GM19099 (cell line): ENCODE results near the gene SPON1.

Source experiments
- POLR2A ChIP-seq: IDR thresholded peaks from 3 replicates; pipeline ENCODE4 v1.6.1; 2011; ENCODE audit warnings: low read depth; ENCODE audit not compliant: insufficient read length; ENCODE audit errors: extremely low read depth

SPON1 gene

DNA sequence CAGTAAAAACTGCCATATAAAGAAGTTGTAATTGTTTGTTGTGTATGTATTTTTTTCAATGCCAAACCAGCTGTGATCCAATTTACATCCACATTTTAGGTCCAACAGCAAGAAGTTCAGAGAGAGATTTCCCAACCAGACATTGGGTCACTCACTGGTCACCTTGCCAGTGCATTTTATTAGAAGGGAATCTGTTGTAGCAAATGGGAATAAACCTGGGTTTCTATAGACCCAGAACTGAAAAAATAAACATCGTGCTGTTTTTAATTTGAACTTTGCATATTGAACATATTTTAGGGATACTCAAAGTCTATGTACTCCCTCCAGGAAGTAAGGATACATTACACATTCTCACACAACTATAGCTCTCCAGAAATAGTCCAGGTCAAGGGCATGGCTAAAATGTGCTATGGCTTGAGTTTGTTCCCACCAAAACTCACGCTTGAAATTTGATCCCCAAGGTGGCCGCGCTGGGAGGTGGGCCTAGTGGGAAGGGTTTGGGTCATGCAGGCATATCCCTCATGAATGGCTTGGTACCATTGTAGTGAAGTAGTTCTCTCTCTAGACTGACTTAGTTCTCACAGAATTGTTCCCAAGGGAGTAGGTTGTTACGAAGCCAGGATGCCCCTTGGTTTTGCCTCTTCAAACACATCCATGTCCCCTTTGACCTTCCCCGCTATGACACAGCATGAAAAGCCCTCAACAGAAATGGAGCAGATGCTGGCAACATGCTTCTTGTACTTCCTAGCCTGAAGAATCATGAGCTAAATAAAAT lies 305.5 kb downstream of the SPON1 start:
- no peak for TF ChIP-seq POLR2A

GRCh38 chr11:14269692-14270573 lies 307.4 kb downstream of the SPON1 start:
- TF ChIP-seq POLR2A = no peak

- no peak for TF ChIP-seq POLR2A
Measured at GRCh38 chr11:14270690-14271542, 308.4 kb downstream of the SPON1 start.

DNA sequence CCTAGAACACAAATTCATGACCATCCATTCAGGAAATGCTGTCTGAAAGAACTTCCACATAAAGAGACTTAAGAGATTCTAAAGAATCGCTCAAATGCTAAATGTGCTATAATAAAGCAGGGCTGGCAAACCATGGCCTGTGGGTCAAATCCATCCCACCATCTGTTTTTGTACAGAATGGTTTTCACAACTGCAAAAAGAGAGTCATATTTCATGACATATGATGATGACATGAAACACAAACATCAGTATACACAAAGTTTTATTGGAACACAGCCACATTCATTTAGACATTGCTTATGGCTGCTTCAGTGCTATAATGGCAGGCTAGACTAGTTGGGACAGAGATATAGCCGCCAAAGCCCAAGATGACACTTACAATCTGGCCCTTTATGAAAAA lies 311.4 kb downstream of the SPON1 start:
- no peak for TF ChIP-seq POLR2A

DNA sequence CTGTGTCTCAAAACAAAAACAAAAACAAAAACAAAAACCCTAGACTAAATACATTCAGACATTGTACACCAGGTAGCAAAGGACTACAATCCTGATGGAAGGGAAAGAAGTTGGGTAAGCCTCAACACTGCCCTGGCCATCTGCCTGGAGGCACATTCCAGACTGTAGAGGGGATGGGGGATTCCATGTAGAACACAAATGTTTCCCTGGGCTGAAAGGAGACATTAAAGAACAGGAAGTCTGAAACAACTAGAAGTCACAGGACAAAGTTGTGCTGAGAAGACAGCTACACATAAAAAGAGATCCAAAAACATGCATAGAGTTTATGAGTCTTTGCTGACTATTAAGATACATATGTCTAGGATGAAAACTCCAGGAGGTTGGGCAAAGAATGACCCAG lies 312.6 kb downstream of the SPON1 start:
- no peak for TF ChIP-seq POLR2A

- TF ChIP-seq POLR2A = no peak
Measured at GRCh38 chr11:14288189-14288935, 325.8 kb downstream of the SPON1 start.

DNA sequence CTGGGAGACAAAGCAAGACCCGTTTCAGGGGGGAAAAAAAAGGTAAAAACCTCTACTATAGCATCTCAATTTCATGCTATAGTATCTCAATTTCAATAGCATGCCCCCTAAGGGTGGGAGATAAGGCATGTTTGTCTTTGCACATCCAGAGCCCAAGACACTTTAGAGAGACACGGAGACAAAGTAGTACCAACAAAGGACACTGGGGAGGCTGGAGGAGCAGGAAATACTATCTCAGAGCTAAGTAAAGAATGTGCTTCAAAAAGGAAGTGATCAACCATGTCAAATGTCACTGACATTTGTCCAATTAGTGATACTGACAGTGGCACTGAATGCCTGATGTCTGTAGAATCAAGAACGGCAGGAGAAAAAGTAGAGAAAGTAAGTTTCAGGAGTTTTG lies 327.9 kb downstream of the SPON1 start:
- TF ChIP-seq POLR2A = no peak

DNA sequence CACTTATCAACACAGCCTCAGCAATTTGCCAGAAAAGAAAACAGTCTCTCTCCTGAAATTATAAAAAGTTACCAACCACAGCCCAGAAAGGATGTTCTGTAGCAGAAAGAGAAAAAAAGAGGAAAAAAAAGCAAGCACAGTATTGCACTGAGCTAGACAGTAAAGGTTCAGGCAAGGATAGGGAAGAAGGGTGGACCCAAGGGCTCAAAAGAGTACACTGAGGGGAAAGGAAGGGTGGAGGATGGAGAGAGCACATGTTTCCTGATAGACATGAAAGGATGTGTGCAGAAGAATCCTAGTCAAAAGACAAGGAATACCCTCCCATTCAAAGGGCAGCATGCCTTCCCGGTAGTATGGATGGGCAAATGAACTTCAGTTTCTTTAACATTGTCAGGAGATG lies 337.4 kb downstream of the SPON1 start:
- no peak for TF ChIP-seq POLR2A

- TF ChIP-seq POLR2A = no peak
Measured at GRCh38 chr11:14300661-14301304, 338.3 kb downstream of the SPON1 start.

GRCh38 chr11:14304601-14305000 lies 342.1 kb downstream of the SPON1 start:
- TF ChIP-seq POLR2A = no peak

DNA sequence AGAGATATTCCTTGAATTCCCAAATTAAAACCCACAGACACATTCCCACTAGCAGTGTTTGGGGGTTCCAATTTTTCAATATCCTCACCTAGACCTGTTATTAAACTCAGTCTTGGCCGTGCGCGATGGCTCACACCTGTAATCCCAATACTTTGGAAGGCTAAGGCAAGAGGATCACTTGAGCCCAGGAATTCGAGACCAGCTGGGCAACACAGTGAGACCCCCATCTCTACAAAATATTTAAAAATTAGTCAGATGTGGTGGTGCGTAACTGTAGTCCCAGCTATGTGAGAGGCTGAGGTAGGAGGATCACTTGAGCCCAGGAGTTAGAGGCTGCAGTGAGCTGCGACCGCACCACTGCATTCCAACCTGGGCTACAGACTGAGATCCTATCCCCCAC lies 343.1 kb downstream of the SPON1 start:
- no peak for TF ChIP-seq POLR2A

DNA sequence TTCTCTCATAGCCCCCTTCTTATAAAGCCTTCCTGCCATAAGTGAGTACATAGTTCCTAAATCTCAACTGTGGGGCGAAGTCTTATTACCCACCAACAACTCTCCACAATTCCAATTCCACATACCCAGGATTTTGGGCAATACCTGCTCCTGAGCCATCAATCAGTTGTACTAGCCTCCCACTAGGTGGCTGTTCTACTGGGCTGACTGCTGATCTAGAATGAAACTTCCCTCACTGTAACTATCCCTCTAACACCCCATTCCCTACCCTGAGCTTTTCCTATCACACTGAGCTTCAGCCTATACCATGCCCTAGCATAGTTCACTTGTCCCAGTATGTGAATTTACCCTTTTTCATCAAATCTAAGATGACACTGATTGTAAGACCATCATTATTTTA lies 344.0 kb downstream of the SPON1 start:
- no peak for TF ChIP-seq POLR2A

DNA sequence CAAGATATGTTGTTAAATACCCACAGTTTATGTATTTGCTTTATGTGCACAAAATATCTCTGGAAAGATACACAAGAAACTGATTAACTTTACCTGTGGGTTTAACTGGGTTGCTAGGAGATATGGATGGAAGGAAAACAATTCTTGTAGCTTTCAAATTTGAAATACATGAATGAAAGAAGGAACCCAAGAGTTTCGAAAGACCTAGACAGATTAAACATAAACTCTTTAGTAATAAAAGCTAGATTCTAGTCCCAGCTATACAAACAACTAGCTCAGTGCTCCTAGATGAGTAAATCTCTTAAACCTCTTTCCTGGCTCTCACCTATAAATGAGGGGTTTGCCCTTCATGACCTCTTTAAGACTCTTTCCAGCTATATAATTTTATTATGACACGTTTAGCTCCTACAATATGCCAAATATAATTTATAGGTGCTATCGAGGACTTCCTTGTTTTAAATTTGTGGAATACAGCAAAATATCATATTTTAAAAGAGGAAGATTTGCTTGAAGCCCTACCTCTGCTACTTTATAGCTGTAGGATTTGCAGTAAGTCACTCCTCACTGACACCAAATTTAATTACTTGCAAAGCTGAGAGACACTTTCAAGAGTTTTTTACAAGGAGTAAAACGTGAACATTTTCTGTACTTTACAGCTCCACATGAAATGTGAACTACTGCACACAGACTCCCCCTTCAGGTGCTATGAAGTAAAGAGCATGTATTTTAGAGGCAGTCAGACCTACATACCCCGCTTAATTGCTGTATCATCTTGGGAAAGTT lies 345.8 kb downstream of the SPON1 start:
- no peak for TF ChIP-seq POLR2A

GRCh38 chr11:14308897-14309387 lies 346.4 kb downstream of the SPON1 start:
- TF ChIP-seq POLR2A = no peak
